Uterus (tissue), 4 donors: ENCODE measurements around the gene CNN2. TPM values are rescaled to one million over a fixed set of nuclear protein-coding genes. Genes with fewer than 3 reads are reported as not detected.

Source experiments
- DNase-seq, 2 donors: peaks; one replicate each; pipeline ENCODE4 v3.0.0-alpha.2; 2019 to 2020
- H3K27ac ChIP-seq, 2 donors: fragments of 200-600 bp; sonication (generic); 1 replicate in 1 of 2; 2 replicates in 1 of 2; pipeline ENCODE4 v1.5.1; 2016 to 2018
- H3K27me3 ChIP-seq, 2 donors: fragments of 200-600 bp; sonication (generic); one replicate each; pipeline ENCODE4 v1.5.1; 2018 to 2019; ENCODE audit warnings: control low read depth in 1 of 2
- H3K36me3 ChIP-seq, 2 donors: fragments of 200-600 bp; sonication (generic); one replicate each; pipeline ENCODE4 v1.5.1; 2019; ENCODE audit warnings: control low read depth in 1 of 2
- H3K4me1 ChIP-seq, 2 donors: fragments of 200-600 bp; sonication (generic); one replicate each; pipeline ENCODE4 v1.5.1; 2018 to 2019; ENCODE audit warnings: control low read depth in 1 of 2
- H3K4me3 ChIP-seq, 2 donors: fragments of 200-600 bp; sonication (generic); 1 replicate in 1 of 2; 2 replicates in 1 of 2; pipeline ENCODE4 v1.5.1; 2018 to 2019; ENCODE audit warnings: mild to moderate bottlenecking in 1 of 2
- H3K9me3 ChIP-seq, 2 donors: fragments of 200-600 bp; sonication (generic); one replicate each; pipeline ENCODE4 v1.5.1; 2019; ENCODE audit warnings: control low read depth in 1 of 2
- POLR2A ChIP-seq, 2 donors: fragments of 450-650 bp; IDR thresholded peaks; one replicate each; pipeline ENCODE4 v1.6.1; 2016; ENCODE audit warnings: antibody characterized with exemption in 2 of 2, mild to moderate bottlenecking in 1 of 2, moderate library complexity in 1 of 2
- intact Hi-C: fragments of 100-400 bp; cut with DNase I; formaldehyde crosslinking; loops from one replicate; pipeline ENCODE4 v1.15.1; 2023; ENCODE audit warnings: low total_unique reads
- total RNA-seq, 4 donors: library from RNA; depleted of rRNA in 3 of 4; stranded (reverse); fragments of >200 nt in 3 of 4; gene quantifications; one replicate each; pipeline versions ENCODE4 v1.1.0 to v1.2.4, GENCODE V29; 2014 to 2023
- TF ChIP-seq, protein P1 (sequence below), 4 experiments: fragments of 200-600 bp in 2 of 4; fragments of 450-650 bp in 2 of 4; sonication (generic) in 2 of 4; IDR thresholded peaks; one replicate each; pipeline ENCODE4 v1.5.1; 2016 to 2019; ENCODE audit warnings: antibody characterized with exemption in 4 of 4, mild to moderate bottlenecking in 2 of 4, moderate library complexity in 1 of 4
- donor health status: DM: yes; HTN: yes; CAD: no.

Gene CNN2
- total RNA-seq, 4 donors from 2014 or later = 14.3 to 186 (median 88.5) TPM

DNA sequence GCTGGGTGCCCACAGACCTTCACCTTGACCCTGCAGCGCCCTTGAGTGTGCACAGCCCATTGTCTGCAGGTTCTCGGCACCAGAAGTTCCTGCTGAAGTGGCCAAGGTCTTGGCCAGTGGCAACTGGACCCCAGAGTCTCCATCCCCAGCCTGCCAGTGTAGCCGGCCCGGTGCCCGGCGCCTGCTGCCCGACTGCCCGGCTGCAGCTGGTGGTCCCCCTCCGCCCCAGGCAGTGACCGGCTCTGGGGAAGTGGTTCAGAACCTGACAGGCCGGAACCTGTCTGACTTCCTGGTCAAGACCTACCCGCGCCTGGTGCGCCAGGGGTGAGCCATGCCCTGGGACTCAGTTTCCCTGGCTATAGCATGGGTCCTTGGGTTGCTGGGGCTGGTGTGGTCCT, 28.6 kb downstream of the CNN2 start:
- H3K4me1 ChIP-seq = no peaks in the 10 kb centered on the region
- no peaks in the 10 kb centered on the region for H3K36me3 ChIP-seq
- no peaks in the 10 kb centered on the region for H3K27me3 ChIP-seq
- peaks cover 0 to 32% of the 10 kb centered on the region in 2 donors for H3K9me3 ChIP-seq
- H3K4me3 ChIP-seq = no peak overlapping the region
- no peak overlapping the region for H3K27ac ChIP-seq
- TF ChIP-seq, protein P1, sequence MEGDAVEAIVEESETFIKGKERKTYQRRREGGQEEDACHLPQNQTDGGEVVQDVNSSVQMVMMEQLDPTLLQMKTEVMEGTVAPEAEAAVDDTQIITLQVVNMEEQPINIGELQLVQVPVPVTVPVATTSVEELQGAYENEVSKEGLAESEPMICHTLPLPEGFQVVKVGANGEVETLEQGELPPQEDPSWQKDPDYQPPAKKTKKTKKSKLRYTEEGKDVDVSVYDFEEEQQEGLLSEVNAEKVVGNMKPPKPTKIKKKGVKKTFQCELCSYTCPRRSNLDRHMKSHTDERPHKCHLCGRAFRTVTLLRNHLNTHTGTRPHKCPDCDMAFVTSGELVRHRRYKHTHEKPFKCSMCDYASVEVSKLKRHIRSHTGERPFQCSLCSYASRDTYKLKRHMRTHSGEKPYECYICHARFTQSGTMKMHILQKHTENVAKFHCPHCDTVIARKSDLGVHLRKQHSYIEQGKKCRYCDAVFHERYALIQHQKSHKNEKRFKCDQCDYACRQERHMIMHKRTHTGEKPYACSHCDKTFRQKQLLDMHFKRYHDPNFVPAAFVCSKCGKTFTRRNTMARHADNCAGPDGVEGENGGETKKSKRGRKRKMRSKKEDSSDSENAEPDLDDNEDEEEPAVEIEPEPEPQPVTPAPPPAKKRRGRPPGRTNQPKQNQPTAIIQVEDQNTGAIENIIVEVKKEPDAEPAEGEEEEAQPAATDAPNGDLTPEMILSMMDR (IDR thresholded peaks at IDR 0.05) = no peak
- TF ChIP-seq POLR2A (IDR thresholded peaks at IDR 0.05) = no peak
- intact Hi-C loops = no loop called here
- DNase-seq = no peak

GRCh38 chr19:1055886-1056620, 29.6 kb downstream of the CNN2 start:
- Histone ChIP-seq H3K9me3 (peaks cover 0 to 33% of the 10 kb centered on the region in 2 donors), H3K4me1 (no peaks in the 10 kb centered on the region), H3K27ac (no peak overlapping the region), H3K36me3 (no peaks in the 10 kb centered on the region), H3K27me3 (no peaks in the 10 kb centered on the region), H3K4me3 (no peak overlapping the region)
- intact Hi-C loops = no loop called here
- TF ChIP-seq, protein P1 (IDR thresholded peaks at IDR 0.05) = no peak
- no peak for TF ChIP-seq POLR2A (IDR thresholded peaks at IDR 0.05)
- DNase-seq = no peak

DNA sequence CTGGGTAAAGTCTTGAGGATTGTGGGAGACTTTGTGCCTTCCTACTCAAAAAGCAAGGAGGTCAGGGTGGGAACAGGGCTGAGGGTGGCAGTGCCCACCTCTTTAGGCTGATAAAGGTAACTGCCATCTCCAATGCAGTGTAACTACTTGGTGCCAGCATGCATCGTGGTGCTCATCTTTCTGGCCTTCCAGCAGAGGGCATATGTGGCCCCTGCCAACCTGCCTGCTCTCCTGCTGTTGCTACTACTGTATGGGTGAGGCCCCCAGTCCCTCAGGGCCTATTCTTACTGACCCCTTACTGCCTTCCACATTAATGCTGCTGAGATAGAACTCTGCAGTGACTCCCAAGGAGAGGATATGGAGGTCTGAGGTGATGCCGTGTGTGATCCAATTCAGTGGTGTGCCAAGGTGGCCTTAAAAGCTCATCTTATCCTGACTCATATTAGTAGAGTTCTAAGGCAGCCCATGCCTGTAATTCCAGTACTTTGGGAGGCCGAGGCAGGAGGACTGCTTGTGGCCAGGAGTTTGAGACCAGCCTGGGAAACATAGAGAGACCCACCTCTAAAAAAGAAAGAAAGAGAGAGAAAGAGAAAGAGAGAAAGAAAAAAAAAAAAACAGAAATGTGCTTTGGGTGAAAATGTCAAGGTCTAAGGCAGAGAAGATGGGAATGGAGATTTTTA, 30.9 kb downstream of the CNN2 start:
- intact Hi-C loops = no loop called here
- no peaks in the 10 kb centered on the region for H3K36me3 ChIP-seq
- H3K27me3 ChIP-seq = no peaks in the 10 kb centered on the region
- TF ChIP-seq, protein P1 (IDR thresholded peaks at IDR 0.05) = no peak
- no peak for DNase-seq
- H3K4me1 ChIP-seq = no peaks in the 10 kb centered on the region
- no peak overlapping the region for H3K4me3 ChIP-seq
- peaks cover 0 to 33% of the 10 kb centered on the region in 2 donors for H3K9me3 ChIP-seq
- no peak overlapping the region for H3K27ac ChIP-seq

- Histone ChIP-seq H3K27me3 (no peaks in the 10 kb centered on the region), H3K27ac (no peak overlapping the region), H3K4me3 (no peak overlapping the region), H3K36me3 (no peaks in the 10 kb centered on the region), H3K4me1 (no peaks in the 10 kb centered on the region), H3K9me3 (peaks cover 0 to 33% of the 10 kb centered on the region in 2 donors)
- no peak for DNase-seq
- intact Hi-C loops = no loop called here
- TF ChIP-seq, protein P1 (IDR thresholded peaks at IDR 0.05) = no peak
- no peak for TF ChIP-seq POLR2A (IDR thresholded peaks at IDR 0.05)
Measured at GRCh38 chr19:1058112-1058511, 31.7 kb downstream of the CNN2 start.

GRCh38 chr19:1060689-1061088, 34.3 kb downstream of the CNN2 start:
- H3K4me3 ChIP-seq = no peak overlapping the region
- TF ChIP-seq POLR2A (IDR thresholded peaks at IDR 0.05) = no peak
- TF ChIP-seq, protein P1 (IDR thresholded peaks at IDR 0.05) = no peak
- intact Hi-C loops = no loop called here

More at GRCh38 chr19:1060689-1061088, 34.3 kb downstream of the CNN2 start:
- H3K4me1 ChIP-seq = peaks cover 0 to 6% of the 10 kb centered on the region in 2 donors
- H3K36me3 ChIP-seq = no peaks in the 10 kb centered on the region
- no peak overlapping the region for H3K27ac ChIP-seq
- peaks cover 0 to 33% of the 10 kb centered on the region in 2 donors for H3K9me3 ChIP-seq
- DNase-seq = no peak
- H3K27me3 ChIP-seq = peaks cover 0 to 4% of the 10 kb centered on the region in 2 donors
